Activated gamma-delta T cell (primary cell): ENCODE data around the gene C4B.
"Not testable (repeated sequence)": the region's sequence is repeated elsewhere in the genome, so short reads cannot be mapped to it uniquely, and the experiment has no call there.

ENCODE experiments used
- DNase-seq: peaks from one replicate; lab custom pipeline; 2025; lab: John Stamatoyannopoulos, UW

The C4B gene

DNA sequence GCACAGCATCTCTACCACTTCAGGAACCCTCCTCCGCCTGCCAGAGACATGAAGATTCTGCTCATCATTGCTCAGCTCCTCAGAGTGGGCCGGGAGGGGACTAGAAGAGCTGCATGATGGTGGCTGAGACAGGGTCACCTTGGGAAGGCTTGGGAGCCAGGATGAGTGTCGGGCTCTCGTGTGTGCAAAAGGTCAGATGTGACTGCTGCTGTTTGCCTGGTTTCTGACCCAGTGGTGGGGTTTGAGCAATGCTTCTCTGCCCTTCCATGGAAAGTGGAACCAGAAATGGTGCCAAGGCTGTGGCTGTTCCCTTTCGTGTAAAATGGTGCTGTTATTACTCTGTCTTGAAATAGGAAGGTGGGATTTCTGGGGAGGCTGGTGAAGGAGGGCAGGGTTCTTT is 33.6 kb upstream of the C4B start:
- not testable (repeated sequence) for DNase-seq

DNA sequence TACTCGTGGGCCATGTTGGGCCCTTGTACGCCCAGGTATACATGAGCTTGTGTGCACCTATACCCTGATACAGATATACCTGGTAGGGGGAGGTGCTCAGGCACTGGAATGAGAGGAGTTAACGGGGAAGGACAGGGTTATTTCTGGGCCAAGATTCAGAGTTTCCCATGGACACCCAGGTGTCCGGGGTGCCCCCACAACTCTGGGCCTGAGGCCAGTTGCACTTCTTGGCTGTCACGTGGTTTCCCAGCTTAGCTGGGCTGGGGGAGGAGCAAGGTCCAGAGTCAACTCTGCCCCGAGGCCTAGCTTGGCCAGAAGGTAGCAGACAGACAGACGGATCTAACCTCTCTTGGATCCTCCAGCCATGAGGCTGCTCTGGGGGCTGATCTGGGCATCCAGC is 32.9 kb upstream of the C4B start, which contains the start of gene C4A:
Gene C4A, plus strand, starts transcription at position 314 of the 400 bp plus-strand sequence. Its CDS starts 51 bp downstream, at position 365.
- not testable (repeated sequence) for DNase-seq

- DNase-seq, result not testable (repeated sequence)
Observed at GRCh38 chr6:31989363-31989762, 25.2 kb upstream of the C4B start.

GRCh38 chr6:31994421-31994820 is 20.2 kb upstream of the C4B start:
- DNase-seq, result not testable (repeated sequence)

DNA sequence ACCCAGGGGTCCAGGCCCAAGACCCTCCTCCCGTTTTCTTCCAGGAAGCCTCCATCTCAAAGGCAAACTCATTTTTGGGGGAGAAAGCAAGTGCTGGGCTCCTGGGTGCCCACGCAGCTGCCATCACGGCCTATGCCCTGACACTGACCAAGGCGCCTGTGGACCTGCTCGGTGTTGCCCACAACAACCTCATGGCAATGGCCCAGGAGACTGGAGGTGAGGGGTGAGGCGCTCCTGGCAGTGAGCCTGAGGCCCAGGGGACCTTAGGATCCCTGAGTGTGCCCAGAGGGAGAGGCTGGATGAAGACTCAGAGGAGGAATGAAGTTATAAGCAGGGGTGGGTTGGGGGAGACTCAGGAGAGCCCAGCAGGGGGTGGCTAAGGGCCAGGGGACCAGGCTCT is 18.2 kb upstream of the C4B start:
- DNase-seq, result not testable (repeated sequence)

GRCh38 chr6:32002546-32003268 is 11.9 kb upstream of the C4B start:
- not testable (repeated sequence) for DNase-seq

DNA sequence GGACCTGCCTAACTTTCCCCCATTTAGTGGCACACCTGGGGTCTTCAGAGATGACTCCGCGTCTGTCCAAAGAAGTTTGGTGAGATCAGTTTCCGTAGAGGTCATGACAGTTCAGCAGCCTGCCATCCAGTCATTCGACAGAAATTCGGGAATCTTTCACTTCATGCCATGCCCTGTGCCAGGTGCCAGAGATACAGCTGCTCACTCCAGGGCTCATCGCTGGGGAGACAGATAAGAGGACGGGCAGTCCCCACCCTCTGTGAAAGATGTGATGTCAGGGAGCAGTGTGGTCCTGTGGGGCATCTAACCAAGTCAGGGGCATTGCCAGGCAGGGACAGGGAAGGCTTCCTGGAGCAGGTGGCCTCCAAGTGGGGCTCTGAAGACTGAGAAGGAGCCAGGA is 11.3 kb upstream of the C4B start:
- not testable (repeated sequence) for DNase-seq

- not testable (repeated sequence) for DNase-seq
Observed at GRCh38 chr6:32004393-32004792, 10.2 kb upstream of the C4B start.

DNA sequence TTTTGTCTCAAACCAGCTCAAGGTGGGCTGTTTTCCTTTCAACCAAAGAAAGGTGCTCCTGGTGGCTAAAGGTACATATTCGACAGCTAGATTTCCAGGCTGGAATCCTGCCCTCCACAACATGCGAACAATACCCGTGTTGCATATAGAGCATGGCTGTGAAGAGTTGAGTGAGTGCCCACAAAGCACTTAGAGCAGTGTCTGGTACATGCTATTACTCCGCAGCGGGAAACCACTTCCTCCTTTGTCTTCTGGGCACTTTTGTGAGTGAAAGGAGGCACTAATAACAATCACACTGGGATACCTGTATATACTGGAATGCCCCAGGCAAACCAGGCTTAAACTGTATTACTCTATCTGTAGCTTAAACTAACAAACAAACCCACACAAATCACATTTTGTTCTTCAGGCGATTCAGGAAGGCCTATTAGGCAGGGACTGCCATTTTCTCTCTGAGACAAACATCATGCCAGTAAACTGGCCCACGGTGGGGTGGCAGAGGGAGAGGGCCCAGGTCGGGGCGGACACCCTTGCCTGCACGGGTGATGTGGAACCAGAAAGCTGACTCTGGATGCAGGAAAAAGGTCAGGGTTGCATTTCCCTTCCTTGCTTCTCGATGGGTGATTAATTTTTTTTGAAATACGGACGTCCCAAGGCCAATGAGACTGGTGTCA is 9.6 kb upstream of the C4B start:
- DNase-seq, result not testable (repeated sequence)

GRCh38 chr6:32005538-32005880 is 9.1 kb upstream of the C4B start:
- not testable (repeated sequence) for DNase-seq

DNA sequence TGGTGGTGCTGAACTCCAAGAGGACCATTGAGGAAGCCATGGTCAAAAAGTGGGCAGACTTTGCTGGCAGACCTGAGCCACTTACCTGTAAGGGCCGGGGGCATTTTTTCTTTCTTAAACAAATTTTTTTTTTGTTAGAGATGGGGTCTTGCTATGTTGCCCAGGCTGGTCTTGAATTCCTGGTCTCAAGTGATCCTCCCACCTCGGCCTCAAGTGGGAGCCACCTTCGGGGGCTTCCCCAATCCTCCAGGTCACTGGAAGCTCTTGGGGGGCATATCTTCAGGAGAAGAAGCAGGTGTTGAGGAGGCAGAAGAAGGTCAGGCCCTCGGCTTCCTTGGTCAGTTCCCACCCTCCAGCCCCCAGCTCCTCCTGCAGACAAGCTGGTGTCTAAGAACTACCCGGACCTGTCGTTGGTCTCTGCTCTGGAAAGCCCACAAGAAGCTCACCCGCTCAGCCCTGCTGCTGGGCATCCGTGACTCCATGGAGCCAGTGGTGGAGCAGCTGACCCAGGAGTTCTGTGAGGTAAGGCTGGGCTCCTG is 8.5 kb upstream of the C4B start:
- not testable (repeated sequence) for DNase-seq

- DNase-seq, result not testable (repeated sequence)
Observed at GRCh38 chr6:32007086-32007485, 7.5 kb upstream of the C4B start.

GRCh38 chr6:32008037-32008436 is 6.6 kb upstream of the C4B start:
- not testable (repeated sequence) for DNase-seq

- DNase-seq, result not testable (repeated sequence)
Observed at GRCh38 chr6:32008616-32009015, 6.0 kb upstream of the C4B start.

DNA sequence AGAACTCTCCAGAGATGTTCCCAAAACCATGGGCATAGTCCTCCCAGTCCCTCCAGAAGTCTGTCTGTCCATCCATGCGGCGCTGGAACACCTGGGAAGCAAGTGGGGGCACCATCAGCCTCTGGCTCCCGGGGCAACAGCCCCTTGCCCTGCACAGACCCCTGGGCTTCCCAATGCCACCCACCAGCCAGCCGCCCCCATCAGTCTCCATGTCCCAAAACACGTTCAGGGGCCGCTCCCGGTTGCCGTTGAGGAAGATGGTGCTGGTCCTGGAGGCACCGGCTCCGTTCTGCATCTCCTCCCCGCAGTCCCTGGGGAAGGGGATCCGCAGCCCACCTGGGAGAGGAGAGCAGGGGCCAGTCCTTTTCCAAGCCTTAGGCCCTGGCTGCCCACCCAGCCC is 5.1 kb upstream of the C4B start:
- not testable (repeated sequence) for DNase-seq

DNA sequence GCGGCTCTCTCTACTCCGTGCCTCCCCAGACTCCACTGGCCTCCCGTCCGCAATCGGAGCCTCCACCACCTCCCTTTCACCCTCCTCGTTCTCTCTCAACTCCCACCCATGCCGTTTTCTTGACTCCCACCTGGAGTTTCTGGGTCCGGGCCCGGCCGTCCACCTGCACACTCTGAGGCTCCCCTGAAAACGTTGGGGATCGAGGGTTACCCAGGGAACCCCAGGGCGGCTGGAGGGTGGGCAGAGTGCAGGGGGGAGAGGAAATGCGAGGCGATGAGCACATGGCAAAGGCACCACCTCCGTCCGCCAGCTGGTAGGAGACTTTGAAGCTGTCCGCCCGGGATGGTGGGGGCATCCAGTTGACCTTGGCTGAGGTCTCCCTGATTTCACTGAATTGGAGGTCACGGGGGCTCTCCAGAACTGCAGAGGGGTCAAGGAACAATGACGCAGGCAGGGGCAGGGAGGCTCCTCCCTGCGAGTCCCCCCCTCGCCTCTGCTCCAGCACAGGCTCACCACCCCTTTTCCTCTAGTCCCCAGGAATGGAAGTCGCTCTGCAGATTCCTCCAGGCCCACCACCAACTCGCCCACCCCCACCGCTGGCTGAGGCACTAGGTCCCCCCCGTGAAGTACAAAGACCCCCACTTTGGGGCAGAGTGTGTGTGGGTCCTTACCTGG is 3.6 kb upstream of the C4B start:
- DNase-seq, result not testable (repeated sequence)

DNA sequence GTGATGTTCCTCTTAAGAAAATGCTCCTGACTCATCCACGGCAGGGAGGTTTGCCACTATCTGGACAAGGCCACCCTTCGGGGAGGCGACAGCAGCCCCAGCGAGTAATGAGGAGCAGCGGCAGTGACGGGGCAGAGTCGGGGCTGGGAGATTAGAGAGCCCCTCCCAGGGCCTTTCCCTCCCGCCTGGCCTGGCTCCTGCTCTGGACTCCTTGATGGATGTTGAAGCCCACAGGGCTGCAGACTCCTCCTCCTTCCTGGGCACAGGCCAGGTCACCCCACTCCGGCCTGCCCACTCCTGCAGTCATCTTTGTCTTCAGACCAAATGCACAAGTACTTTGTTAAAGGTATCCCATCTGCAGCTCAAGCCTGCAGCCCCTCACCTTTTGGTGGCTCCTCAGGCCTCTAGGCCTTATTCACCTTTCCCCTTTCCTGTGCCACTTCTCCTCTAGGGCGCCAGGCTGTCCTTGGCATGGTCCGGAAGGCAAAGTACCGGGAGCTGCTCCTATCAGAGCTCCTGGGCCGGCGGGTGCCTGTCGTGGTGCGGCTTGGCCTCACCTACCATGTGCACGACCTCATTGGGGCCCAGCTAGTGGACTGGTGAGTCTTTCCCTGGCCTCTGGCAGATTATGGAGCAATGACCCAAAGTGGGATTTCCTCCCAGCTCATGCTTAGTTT is 1.5 kb upstream of the C4B start:
- not testable (repeated sequence) for DNase-seq

DNA sequence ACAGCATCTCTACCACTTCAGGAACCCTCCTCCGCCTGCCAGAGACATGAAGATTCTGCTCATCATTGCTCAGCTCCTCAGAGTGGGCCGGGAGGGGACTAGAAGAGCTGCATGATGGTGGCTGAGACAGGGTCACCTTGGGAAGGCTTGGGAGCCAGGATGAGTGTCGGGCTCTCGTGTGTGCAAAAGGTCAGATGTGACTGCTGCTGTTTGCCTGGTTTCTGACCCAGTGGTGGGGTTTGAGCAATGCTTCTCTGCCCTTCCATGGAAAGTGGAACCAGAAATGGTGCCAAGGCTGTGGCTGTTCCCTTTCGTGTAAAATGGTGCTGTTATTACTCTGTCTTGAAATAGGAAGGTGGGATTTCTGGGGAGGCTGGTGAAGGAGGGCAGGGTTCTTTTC is 857 bp upstream of the C4B start:
- not testable (repeated sequence) for DNase-seq

DNA sequence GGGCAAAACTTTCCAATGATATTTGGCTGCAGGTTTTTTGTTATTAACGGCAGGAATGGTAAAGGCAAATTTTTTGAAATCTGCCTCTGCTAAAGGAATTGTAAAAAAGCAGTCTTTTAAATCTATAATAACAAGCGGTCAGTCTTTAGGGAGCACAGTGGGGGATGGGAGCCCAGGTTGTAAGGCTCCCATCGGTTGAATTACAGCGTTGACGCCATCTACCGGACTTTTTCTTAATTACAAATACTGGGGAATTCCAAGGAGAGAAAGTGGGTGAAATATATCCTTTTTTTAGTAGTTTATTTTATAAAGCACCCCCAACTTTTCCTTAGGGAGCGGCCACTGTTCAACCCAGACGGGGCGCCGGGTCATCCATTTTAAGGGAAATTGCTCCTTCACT is 7.5 kb downstream of the C4B start:
- DNase-seq, result not testable (repeated sequence)

- not testable (repeated sequence) for DNase-seq
Observed at GRCh38 chr6:32028631-32029030, 14.0 kb downstream of the C4B start.

- DNase-seq, result not testable (repeated sequence)
Observed at GRCh38 chr6:32029553-32029952, 15.0 kb downstream of the C4B start.
